Stimulated activated CD8-positive, alpha-beta memory T cell treated with anti-CD3 and anti-CD28 coated beads, Interleukin-4, amount 100 ng/mL, for 4 hours (primary cell): ENCODE measurements around the gene DMXL1.

Experiments used
- DNase-seq, 2 donors: peaks; one replicate each; pipeline ENCODE4 v3.0.0-alpha.2; 2020; ENCODE audit warnings: low read depth in 2 of 2, low spot score in 1 of 2

The DMXL1 gene

DNA sequence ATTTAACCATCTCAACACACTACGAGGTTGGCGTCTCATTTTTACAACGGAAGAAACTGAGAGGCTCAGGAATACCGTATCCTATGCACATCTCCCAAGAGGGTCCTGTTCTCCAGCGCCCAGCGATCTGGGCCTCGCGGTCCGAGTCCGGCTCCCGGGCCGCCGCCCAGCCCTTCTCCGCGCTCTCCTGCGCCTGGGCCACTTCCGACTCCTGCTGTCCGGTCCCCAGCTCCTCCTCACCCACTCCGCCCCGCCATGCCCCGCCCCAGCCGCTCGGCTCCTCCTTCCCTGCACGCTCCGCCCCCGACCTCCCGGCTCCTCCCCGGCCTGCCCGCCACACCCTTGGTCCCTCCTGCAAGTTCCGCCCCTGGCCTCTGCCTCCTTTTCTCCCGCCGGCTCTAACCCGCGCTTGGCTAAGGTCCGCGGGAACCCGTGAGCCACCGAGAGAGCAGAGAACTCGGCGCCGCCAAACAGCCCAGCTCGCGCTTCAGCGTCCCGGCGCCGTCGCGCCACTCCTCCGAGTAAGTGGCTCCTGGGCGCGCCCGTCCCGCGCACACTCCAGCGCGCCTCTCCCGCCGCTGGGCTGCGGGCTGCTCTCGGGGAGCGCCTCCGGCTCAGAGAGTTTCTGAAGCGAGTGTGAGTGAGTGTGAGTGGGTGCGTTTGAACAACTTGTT, 197.6 kb downstream of the DMXL1 start:
- DNase-seq = peak; percentile 93 to 95

DNA sequence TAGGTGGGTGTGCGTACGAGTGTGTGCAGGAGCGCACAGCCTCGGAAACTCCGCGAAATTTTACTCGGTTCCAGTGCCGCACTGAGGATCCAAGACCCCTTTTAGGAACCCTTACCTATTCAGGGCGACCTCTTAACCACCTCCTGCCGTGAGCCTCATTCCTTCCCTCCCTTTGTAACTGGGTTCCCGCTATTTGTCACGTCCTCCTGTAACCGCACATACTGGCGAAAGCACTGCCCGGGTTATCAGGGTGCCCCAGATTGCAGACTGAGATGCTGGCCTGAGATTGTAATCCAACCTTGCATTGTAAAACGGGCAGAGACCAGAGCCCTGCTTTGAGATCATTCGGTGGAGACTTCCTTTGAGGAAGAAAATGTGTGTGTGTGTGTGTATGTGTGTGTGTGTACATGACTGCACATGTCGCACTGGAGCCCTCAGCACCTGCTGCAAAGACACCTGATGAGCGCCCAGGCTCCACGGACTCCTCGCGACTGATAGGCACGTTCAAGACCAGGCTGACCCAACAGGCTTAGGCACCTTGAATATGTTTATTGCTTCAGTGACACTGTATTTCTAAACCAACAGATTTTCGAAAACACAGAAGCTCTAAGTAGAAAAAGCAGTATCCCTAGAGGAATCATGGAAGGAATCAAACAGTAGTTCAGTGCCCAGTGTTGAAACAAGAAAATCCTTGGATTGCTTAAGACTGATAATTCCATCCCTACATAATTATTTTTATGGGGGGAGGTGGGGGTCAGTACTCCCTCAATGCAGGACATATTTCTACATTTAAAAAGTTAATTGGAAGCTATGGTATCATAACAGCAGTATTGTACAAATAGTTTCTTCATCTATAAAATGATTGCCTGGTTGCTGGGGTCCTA, 198.4 kb downstream of the DMXL1 start:
- no peak for DNase-seq

DNA sequence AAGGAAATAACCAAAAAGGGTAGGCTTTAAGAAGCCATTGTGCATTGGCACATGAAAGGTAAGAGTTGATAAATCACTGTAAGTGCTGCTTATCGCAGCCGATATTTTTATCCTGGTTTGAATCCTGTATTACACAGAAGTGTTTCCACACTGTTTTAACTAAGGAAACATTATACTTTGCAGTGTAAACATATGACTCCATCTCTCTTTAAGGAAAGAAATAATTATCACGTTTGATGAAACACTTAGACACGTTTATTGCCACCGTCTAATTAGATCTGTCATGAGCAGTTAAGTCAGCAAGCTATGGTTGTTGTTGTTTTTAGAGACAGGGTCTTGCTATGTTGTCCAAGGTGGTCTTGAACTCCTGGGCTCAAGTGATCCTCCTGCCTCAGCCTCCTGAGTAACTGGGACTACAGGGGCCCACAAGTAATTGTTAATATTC, 199.3 kb downstream of the DMXL1 start:
- no peak for DNase-seq

DNA sequence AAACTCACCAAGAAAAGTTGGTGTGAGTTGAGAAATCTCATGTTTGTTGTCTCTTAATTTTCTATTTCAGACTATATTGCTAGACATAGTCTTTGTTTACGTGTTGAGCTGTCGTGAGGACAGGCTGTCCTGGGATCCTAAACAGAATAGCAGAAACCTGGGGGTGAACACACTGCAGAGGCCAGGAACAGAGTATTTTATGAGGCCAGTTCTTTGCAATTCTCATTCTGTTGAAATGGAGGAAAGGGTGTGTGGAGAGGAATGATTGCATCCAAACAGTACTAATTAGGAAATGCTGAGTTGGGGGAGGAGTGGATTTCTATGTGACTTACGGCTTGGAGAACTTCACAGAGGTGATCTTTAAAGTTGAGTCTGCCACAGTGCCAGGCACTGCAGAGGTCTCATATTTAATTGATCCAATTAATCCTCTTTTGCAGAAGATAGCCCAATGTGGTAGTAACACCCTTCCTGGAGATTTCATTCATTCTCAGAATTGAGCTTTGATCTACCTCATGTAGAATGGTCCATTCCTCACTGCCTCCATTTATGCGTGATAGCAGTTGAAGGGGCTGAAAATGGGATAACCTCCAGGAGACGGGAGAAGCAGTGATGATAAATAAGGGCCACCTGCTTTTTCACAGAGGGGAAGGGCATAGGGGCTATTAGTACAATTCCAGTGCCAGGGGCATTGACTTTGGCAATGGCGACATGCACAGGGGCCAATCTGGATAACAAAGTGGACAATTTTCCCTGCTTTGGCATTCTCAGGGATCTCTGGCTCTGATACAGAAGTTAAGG, 200.3 kb downstream of the DMXL1 start:
- DNase-seq = no peak

DNA sequence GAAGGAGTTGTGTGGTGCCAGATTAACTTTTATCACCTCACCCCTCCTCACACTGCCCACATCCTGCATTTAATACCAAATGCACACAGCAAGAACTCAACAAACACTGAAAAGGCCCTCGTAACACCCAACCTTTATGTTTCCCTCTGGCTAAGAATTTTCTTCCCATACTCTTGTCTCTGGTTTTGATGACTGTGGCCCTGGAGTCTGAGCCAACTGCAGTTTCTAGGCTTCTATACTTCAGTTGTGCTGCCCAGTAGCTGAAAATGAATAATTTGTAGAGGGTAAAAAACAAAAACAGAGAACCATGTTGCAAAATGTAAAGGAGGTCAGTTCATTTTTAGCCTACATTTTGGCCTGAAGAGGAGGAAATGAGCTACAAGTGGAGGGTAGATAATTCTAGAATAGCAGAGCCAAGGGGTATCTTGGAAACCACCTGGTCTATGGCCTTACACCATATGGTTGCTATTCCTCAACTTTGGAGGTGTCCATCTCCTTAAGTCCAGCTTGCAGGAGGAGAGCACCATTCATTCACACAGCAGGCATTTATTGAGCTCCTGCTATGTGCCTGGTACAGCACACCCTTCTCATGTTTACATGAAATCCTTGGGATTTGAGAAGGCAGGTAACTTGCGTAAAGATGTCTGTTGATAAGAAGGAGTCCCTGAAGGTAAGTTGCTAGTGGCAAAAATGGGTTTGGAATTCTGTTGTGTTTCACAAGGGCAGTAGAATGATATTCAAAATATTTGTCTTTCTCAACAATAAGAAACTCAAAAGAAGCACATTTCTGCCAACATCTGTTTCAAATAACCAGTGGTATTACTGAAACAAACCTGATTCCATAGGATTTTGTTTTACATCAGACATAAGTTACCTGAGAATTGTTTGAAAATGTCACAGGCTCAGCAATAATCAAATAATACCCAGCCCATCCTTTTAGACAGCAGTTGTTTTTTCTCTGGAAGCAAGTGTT, 201.2 kb downstream of the DMXL1 start:
- no peak for DNase-seq

DNA sequence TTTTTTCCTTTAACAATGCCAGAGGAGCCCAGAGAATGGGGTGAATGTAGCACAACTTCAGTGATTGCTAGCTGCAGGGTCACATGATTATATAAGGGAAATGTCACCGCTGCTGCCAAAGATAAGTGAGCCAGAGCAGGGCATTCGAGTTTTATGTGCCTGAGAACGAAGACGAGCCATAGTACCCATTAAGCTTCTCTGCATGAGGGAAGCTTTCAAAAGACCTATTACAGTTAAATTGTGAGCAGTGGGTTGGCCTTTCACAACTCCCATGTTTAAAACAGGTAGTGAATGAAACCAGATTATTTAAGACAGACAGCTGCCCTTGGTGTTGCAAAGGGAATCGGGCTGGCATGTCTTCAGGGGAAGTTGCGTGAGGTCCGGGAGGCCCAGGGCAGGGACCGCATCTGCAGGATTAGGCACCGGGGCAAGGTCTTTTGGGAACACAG, 202.5 kb downstream of the DMXL1 start:
- DNase-seq = no peak

DNA sequence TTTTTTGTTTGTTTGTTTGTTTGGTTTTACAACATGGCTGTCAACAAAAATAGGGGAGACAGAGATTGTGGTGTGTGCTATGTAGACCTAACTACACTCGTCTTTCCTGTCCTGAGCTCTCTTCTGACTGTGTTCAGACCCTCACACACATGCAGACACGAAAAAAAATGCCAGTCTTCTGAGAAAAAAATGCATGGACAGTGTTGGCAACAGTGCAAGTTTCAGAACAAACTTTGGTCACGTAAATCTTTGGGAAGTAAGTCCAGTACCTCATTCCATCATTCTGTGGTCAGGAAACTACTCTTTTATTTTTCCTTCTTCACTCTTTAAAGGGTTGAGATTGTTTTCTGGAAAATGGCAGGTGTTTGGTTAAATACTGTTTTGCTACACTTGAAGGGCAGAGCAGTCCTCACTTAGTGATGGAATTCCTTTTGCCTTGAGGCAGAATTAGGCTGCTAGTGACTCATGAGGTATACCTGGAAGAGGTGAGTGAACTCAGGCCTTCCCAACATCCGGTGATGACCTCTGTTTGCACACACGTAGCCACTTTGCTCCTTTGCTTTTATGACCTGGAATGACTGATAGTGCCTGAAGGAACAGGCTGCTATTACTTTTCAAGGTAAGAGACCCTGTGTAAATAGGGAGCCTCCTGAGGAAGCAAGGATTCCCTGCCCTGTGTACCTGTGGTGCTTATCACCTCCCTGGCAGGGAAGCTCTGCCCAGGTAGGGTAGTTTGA, 203.3 kb downstream of the DMXL1 start:
- no peak for DNase-seq

DNA sequence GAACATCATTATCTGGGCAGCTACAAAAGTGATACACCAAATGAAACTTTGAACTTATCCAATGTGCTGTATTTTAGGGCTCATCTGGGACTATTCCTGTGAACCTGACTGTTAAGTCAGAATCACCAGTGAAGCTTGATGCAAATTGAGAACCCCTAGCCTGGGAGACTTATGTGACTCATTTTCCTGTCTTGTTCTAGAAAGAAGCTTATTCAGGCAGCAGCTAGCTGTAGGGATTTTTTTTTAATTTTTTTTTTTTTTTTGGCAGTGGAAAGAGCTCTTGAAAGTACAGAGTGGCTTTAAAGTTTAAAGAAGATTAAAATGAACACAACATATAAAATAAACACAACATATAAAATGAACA, 203.9 kb downstream of the DMXL1 start:
- DNase-seq = no peak

DNA sequence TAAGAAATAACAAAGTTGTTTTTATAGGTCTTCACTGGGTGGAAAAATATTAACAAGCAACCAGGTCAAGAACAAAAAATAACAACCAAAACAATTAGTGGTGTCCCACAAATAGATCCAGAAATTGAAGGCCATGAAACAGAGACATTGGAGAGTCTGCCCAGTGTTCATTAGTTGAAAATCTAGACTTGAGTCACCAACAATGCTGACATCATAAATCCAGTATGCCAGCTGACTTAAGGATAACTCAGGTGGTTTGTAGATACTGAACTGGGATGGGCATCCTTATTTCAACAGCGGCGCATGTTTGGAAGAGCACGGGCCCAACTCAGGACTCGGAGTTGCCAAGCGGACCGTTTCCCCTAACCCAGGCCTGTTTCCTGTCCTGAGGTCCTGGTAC, 204.3 kb downstream of the DMXL1 start:
- no peak for DNase-seq

DNA sequence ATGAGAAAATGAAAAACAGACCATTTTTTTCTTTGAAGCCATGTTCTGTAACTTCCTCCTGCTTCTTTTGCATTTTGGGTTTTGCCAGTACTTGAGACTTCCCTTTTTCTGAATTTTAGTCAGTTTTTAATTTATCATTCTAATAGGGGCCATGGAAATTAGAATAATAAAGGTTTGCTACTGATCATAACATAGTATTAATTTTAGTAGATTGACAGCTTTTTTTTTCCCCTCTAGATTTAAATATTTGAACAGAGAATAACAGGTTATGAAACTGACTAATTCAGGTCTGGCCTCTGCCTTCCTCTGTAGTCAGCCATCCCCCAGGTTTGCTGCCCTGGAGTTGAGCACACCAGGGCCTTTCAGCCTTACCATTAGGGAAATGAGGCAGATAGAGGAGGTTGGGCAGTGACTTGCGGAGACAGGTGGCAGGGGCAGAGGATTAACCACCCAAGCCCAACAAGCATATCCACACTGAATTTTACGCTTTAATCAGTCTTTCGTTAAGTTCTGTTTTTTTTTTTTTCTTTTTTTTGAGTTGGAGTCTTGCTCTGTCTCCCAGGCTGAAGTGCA, 204.8 kb downstream of the DMXL1 start:
- no peak for DNase-seq

DNA sequence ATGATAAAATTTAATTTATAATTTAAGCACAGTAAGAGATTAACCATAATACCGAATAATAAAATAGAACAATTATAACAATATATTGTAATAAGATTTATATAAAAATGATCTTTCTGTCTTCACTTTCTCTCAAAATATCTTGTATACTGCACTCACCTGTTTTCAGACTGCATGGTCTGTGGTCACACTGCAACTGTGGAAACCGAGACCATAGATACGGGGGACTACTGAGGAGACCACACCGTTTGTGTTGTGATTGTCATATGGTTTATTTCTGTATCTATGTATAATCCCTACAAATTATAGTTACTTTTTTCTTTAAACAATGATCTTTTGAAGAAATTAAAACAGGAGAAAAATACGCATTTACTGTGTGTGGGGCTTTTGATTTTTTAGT, 206.1 kb downstream of the DMXL1 start:
- no peak for DNase-seq

DNA sequence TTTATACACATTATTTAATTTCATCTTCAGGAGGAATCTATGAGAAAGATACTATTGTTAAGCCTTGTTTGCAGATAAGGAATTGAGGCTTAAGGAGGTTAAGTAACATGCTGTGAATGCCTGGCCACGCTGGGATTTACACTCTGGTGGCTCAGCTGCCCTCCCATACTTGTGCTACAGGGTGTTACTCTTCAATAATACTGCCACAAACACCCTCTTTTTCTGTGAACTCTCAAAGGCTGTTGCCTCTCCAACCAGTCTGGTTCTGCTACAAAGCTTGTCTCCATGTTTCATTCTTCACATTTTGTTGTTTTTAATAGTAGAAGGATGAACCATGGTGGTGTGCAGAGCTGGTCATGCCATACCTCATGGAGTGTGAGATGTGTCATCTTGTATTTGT, 208.2 kb downstream of the DMXL1 start:
- DNase-seq = no peak

DNA sequence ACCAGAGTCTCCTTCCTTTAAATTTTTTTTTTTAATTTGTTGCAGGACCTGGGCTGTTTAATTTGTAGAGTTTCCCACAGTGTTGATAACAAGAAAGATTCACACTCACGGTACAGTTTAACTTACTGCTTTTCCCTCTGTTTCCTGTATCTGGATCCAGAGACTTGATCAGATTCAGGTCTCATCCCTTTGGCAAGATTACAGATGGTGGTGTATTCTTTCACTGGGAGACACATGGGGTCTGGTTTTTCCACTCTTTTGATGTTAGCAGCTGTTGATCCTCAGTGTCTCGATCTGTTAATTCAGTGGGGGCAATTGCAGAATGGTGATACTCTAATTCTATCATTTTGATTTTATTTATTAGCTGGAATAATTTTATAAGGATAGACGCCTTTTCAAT, 209.5 kb downstream of the DMXL1 start:
- DNase-seq = no peak

DNA sequence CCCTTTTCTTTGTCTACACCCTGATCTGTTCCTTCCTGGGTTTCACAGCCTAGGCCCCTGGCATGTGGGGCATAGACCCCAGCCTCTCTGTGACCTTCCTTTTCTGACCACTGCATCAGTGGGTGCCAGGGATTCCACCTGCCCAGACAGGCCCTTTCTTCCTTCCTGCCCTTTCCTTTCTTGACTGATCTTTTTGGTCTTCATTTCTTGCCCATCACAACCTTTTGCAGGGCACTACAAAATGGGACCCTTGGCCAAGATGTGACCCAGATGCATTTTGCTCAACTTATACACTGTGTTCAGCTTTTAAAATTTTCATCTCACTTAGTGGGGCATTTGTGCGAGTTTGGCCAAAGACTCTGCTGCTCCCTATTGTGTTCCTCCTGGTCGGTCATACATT, 211.7 kb downstream of the DMXL1 start:
- DNase-seq = no peak

DNA sequence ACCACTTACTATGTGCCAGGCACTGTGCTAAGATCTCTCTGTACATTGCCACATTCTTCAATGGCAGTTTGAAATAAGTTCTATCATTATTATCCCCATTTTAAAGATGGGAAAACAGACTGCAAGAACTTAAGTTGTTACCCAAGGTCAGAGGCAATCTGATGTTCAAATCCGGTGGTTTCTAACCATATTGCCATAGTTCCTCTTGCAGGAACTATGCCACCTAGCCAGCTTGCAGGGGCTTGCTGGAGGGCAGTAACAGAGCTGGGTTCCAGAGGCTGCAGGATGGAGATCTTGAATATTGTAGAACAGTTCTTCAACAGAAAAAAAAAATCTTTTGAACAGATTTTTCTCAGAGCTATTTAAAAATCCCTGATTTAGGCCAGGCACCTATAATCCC, 213.1 kb downstream of the DMXL1 start:
- DNase-seq = no peak

DNA sequence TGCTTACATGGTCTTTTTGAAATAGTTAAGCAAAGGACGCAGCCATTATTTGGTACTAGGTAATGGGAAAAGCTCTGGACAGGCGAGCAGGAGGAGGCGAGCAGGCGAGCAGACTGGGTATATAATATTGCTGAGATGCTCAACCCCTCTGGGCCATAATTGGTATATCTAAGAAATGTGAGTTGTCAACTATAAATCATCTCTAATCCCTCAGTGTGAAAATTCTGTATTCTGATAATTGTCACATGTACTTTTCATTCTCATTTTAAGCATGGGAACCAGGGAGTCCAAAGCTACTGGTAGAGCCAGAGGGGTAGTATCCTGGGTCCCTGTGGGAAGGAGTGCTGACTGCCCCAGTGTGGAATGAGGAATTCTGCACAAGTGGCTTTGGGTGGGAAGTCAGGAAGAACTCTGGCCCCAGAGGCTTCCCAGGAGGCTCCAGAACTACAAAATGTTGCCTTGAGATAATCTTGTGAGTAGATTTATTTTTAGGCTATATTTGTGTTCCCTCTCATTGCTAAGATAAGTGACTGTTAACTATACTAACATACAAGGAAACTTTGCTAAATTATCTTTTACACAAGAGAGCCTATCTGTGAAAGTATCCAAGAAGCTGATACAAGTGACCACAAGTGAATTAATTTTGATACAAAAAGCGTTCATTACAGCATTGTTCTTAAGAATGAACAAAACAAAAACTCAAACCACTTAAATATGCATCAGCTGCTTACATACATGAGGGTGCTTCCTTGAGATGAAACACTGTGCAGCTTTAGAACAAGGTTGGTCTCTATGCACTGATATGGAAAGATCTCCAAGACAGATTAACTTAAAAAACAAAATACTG, 214.4 kb downstream of the DMXL1 start:
- DNase-seq = no peak

DNA sequence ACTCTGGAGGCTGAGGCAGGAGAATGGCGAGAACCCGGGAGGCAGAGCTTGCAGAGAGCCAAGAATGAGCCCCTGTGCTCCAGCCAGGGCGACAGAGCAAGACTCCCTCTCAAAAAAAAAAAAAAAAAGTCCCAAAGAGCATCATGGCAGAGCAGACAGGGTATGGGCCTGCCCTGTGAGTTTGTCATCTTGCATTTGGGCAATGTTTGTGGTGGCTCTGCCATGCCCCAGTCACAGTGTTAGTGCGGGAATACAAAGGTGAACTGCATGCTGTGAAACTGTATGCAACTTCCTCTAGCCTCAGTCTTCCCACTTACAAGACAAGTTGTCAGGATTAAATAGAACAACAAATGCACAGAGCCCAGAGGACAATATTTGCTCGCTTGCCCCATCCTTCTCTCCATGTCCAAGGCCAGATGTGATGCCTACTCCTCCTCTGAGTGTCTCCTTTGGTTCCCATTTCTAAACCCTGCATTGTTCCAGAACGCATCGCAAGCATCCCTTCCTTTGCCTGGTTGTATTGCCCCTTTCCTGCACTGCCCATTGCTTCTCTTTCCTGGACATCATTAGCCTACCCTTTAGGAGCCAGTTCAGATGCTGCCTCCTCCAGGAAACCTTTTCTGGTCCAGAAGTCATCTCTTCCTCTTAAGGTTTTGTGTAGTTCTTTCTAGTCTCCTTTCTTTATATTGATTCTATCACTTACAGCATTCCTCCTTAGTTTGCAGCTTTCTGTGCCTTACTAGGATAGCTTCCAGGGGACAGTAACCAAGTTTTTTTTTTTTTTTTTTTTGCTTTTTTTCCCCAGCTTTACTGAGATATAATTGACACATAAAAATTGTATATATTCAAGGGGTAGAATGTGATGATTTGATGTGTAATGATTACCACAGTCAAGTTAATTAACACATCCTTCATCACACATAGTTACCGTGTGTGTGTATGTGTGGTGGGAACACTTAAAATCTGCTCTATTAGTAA, 215.9 kb downstream of the DMXL1 start:
- DNase-seq = no peak
